T-cell (primary cell): ENCODE results near the gene LRRC28. TPM values are rescaled to one million over a fixed set of nuclear protein-coding genes. Genes with fewer than 3 reads are reported as not detected.

Experiments
- ATAC-seq, 4 experiments: fragments of 200-7000 bp in 3 of 4; fragments of 150-1000 bp in 1 of 4; cut with Tn5 transposase; replicated peaks in 1 of 4; 1 replicate in 3 of 4; 2 replicates in 1 of 4; pipeline ENCODE4 v1.10.0; 2021; ENCODE audit warnings: moderate library complexity in 3 of 4, mild to moderate bottlenecking in 2 of 4, moderate number of reproducible peaks in 1 of 4
- CTCF ChIA-PET, 2 donors: fragments of 300-600 bp; sonication (Branson Sonifier 250); formaldehyde crosslinking; loops; one replicate each; lab custom pipeline; 2022; ENCODE audit warnings: antibody characterized with exemption in 2 of 2; lab: Charles Lee
- POLR2A ChIA-PET, 2 donors: fragments of 300-600 bp; sonication (Branson Sonifier 250); formaldehyde crosslinking; loops; one replicate each; lab custom pipeline; 2022; ENCODE audit warnings: antibody characterized with exemption in 2 of 2; lab: Charles Lee
- DNase-seq, 35 experiments: peaks; one replicate each; pipeline versions ENCODE4 v3.0.0 to v3.0.0-alpha.2; 2013 to 2023
- H3K27ac ChIP-seq: one replicate; pipeline ENCODE4 v1.5.1; 2013; ENCODE audit warnings: low read length
- H3K27me3 ChIP-seq, 2 experiments: replicated peaks in 1 of 2; 1 replicate in 1 of 2; 2 replicates in 1 of 2; pipeline versions ENCODE4 v1.6.1 to v1.7.0; 2013; ENCODE audit warnings: low read length in 1 of 2, mixed read lengths in 1 of 2; ENCODE audit not compliant: control insufficient read depth in 2 of 2, insufficient read depth in 2 of 2; ENCODE audit errors: extremely low read depth in 1 of 2
- H3K36me3 ChIP-seq, 2 donors: 1 replicate in 1 of 2; 2 replicates in 1 of 2; pipeline versions ENCODE4 v1.6.1 to v1.7.0; 2013; ENCODE audit warnings: low read length in 1 of 2; ENCODE audit not compliant: control insufficient read depth in 2 of 2, insufficient read depth in 1 of 2; ENCODE audit errors: extremely low read depth in 1 of 2
- H3K4me1 ChIP-seq, 2 experiments: 1 replicate in 1 of 2; 2 replicates in 1 of 2; pipeline versions ENCODE4 v1.6.1 to v1.7.0; 2013; ENCODE audit warnings: low read length in 2 of 2, mixed read lengths in 1 of 2; ENCODE audit not compliant: insufficient read depth in 2 of 2, control insufficient read depth in 1 of 2; ENCODE audit errors: extremely low read depth in 1 of 2
- H3K4me3 ChIP-seq, 2 donors: 1 replicate in 1 of 2; 2 replicates in 1 of 2; pipeline versions ENCODE4 v1.5.1 to v1.7.0; 2013; ENCODE audit warnings: mild to moderate bottlenecking in 2 of 2, low read length in 1 of 2, moderate library complexity in 1 of 2; ENCODE audit not compliant: control insufficient read depth in 1 of 2; ENCODE audit errors: extremely low read depth in 1 of 2
- H3K9me3 ChIP-seq: 2 replicates; pipeline ENCODE4 v1.7.0; 2013
- H3K27ac Mint-ChIP-seq, 2 donors: one replicate each; pipeline ENCODE4 v1.8.0; 2020 to 2021; ENCODE audit warnings: mild to moderate bottlenecking in 2 of 2, mixed read lengths in 2 of 2
- H3K27me3 Mint-ChIP-seq, 2 donors: one replicate each; pipeline ENCODE4 v1.8.0; 2021 to 2022; ENCODE audit warnings: mixed read lengths in 2 of 2
- H3K36me3 Mint-ChIP-seq: one replicate; pipeline ENCODE4 v1.8.0; 2021; ENCODE audit warnings: mixed read lengths
- H3K4me1 Mint-ChIP-seq, 3 donors: one replicate each; pipeline ENCODE4 v1.8.0; 2020 to 2022; ENCODE audit warnings: mixed read lengths in 3 of 3, mild to moderate bottlenecking in 1 of 3
- H3K4me3 Mint-ChIP-seq, 3 donors: one replicate each; pipeline ENCODE4 v1.8.0; 2020 to 2022; ENCODE audit warnings: mild to moderate bottlenecking in 3 of 3, mixed read lengths in 3 of 3, moderate library complexity in 3 of 3
- H3K9me3 Mint-ChIP-seq, 3 donors: one replicate each; pipeline ENCODE4 v1.8.0; 2020 to 2022; ENCODE audit warnings: mixed read lengths in 3 of 3
- WGBS: methylation state at CpG from one replicate; pipeline ENCODE4 v1.1.5; 2013; ENCODE audit warnings: missing lambda C conversion rate; ENCODE audit not compliant: insufficient coverage; 5-methylcytosine and 5-hydroxymethylcytosine counted together
- total RNA-seq, 35 experiments: library from RNA in 6 of 35; stranded (reverse) in 6 of 35; fragments of 120-200 nt in 1 of 35; gene quantifications; one replicate each; pipeline versions ENCODE4 v1.2.1 to v1.2.4 and lab custom pipeline; 2013 to 2026

LRRC28 gene
- total RNA-seq, 5 donors from 2014 or later (not counting 1 experiment from before 2014, with no cell fraction given) = 14.2 to 20.0 (median 16.5) TPM

- ChIA-PET POLR2A (no interaction called here), CTCF (no interaction called here)
- no peak overlapping the region for H3K4me3 Mint-ChIP-seq
- H3K27ac Mint-ChIP-seq = no peak overlapping the region
- Histone ChIP-seq H3K4me3 (no peak overlapping the region), H3K9me3 (peaks cover 8% of the 10 kb centered on the region), H3K27ac (no peak overlapping the region), H3K4me1 (no peaks in the 10 kb centered on the region), H3K27me3 (no peaks in the 10 kb centered on the region), H3K36me3 (no peaks in the 10 kb centered on the region)
- H3K27me3 Mint-ChIP-seq = no peaks in the 10 kb centered on the region
- peaks cover 17% of the 10 kb centered on the region for H3K36me3 Mint-ChIP-seq
- ATAC-seq = no peak
- no peaks in the 10 kb centered on the region for H3K4me1 Mint-ChIP-seq
- H3K9me3 Mint-ChIP-seq = peaks cover 7 to 13% (median 10%) of the 10 kb centered on the region in 3 donors
- no peak for DNase-seq
- WGBS = no CpG with 5 or more reads among the region's 2 CpGs
Measured at GRCh38 chr15:99315636-99316035, 64.4 kb downstream of the LRRC28 start.

GRCh38 chr15:99320374-99321215 is 69.3 kb downstream of the LRRC28 start:
- no peak for DNase-seq
- Histone ChIP-seq H3K27me3 (no peaks in the 10 kb centered on the region), H3K36me3 (no peaks in the 10 kb centered on the region), H3K27ac (no peak overlapping the region), H3K9me3 (no peaks in the 10 kb centered on the region), H3K4me3 (no peak overlapping the region), H3K4me1 (no peaks in the 10 kb centered on the region)
- ATAC-seq = no peak
- ChIA-PET CTCF (no interaction called here), POLR2A (no interaction called here)
- no CpG with 5 or more reads among the region's 1 CpG for WGBS
- Mint-ChIP-seq H3K27ac (no peak overlapping the region), H3K4me3 (no peak overlapping the region), H3K9me3 (no peaks in the 10 kb centered on the region), H3K27me3 (no peaks in the 10 kb centered on the region), H3K4me1 (peaks cover 0 to 5% (median 0%) of the 10 kb centered on the region in 3 donors), H3K36me3 (peaks cover 12% of the 10 kb centered on the region)

GRCh38 chr15:99321468-99321867 is 70.2 kb downstream of the LRRC28 start:
- WGBS = no CpG with 5 or more reads among the region's 1 CpG
- POLR2A ChIA-PET = no interaction called here

GRCh38 chr15:99322643-99323405 is 71.5 kb downstream of the LRRC28 start:
- peaks cover 0 to 5% (median 0%) of the 10 kb centered on the region in 3 donors for H3K4me1 Mint-ChIP-seq
- H3K4me3 ChIP-seq = no peak overlapping the region
- DNase-seq = no peak
- H3K27me3 Mint-ChIP-seq = no peaks in the 10 kb centered on the region
- no peaks in the 10 kb centered on the region for H3K9me3 Mint-ChIP-seq
- no peak overlapping the region for H3K27ac Mint-ChIP-seq
- ChIA-PET POLR2A (no interaction called here), CTCF (no interaction called here)
- no peak overlapping the region for H3K4me3 Mint-ChIP-seq
- no peak for ATAC-seq
- peaks cover 12% of the 10 kb centered on the region for H3K36me3 Mint-ChIP-seq
- H3K27me3 ChIP-seq = no peaks in the 10 kb centered on the region
- no peak overlapping the region for H3K27ac ChIP-seq
- H3K36me3 ChIP-seq = no peaks in the 10 kb centered on the region
- H3K9me3 ChIP-seq = no peaks in the 10 kb centered on the region
- H3K4me1 ChIP-seq = no peaks in the 10 kb centered on the region
- 86% methylated on average over 1 of the region's 2 CpGs for WGBS

More at GRCh38 chr15:99321468-99321867, 70.2 kb downstream of the LRRC28 start:
- Mint-ChIP-seq H3K9me3 (no peaks in the 10 kb centered on the region), H3K36me3 (peaks cover 12% of the 10 kb centered on the region), H3K27ac (no peak overlapping the region), H3K4me3 (no peak overlapping the region), H3K4me1 (peaks cover 0 to 5% (median 0%) of the 10 kb centered on the region in 3 donors), H3K27me3 (no peaks in the 10 kb centered on the region)
- ATAC-seq = no peak
- Histone ChIP-seq H3K27me3 (no peaks in the 10 kb centered on the region), H3K9me3 (no peaks in the 10 kb centered on the region), H3K4me3 (no peak overlapping the region), H3K36me3 (no peaks in the 10 kb centered on the region), H3K27ac (no peak overlapping the region), H3K4me1 (no peaks in the 10 kb centered on the region)
- CTCF ChIA-PET = no interaction called here
- DNase-seq = no peak

GRCh38 chr15:99324082-99324620 is 72.9 kb downstream of the LRRC28 start:
- 83% methylated on average over 2 of the region's 9 CpGs for WGBS
- ATAC-seq = no peak
- H3K27me3 Mint-ChIP-seq = no peaks in the 10 kb centered on the region
- H3K4me1 Mint-ChIP-seq = peaks cover 0 to 5% (median 0%) of the 10 kb centered on the region in 3 donors
- POLR2A ChIA-PET = interaction anchor here in 1 of 2 donors (0.6 kb wide), 1 partner anchor 647 kb away, joined by 3 read pairs; no protein-coding TSS in a partner anchor
- Histone ChIP-seq H3K4me1 (no peaks in the 10 kb centered on the region), H3K27ac (no peak overlapping the region), H3K36me3 (no peaks in the 10 kb centered on the region), H3K9me3 (no peaks in the 10 kb centered on the region), H3K4me3 (no peak overlapping the region), H3K27me3 (no peaks in the 10 kb centered on the region)
- H3K27ac Mint-ChIP-seq = no peak overlapping the region
- H3K4me3 Mint-ChIP-seq = no peak overlapping the region
- no peak for DNase-seq
- H3K36me3 Mint-ChIP-seq = peaks cover 12% of the 10 kb centered on the region
- CTCF ChIA-PET = interaction anchor here in 1 of 2 donors (0.6 kb wide), 1 partner anchor 12 kb away, joined by 9 read pairs; no protein-coding TSS in a partner anchor
- no peaks in the 10 kb centered on the region for H3K9me3 Mint-ChIP-seq

- H3K27ac Mint-ChIP-seq = no peak overlapping the region
- DNase-seq (no peak), ATAC-seq (no peak)
- Histone ChIP-seq H3K9me3 (no peaks in the 10 kb centered on the region), H3K4me1 (no peaks in the 10 kb centered on the region), H3K36me3 (no peaks in the 10 kb centered on the region), H3K27me3 (no peaks in the 10 kb centered on the region), H3K27ac (no peak overlapping the region), H3K4me3 (no peak overlapping the region)
- peaks cover 0 to 5% (median 0%) of the 10 kb centered on the region in 3 donors for H3K4me1 Mint-ChIP-seq
- ChIA-PET CTCF (no interaction called here), POLR2A (no interaction called here)
- H3K36me3 Mint-ChIP-seq = peaks cover 12% of the 10 kb centered on the region
- no peaks in the 10 kb centered on the region for H3K9me3 Mint-ChIP-seq
- H3K4me3 Mint-ChIP-seq = no peak overlapping the region
- no peaks in the 10 kb centered on the region for H3K27me3 Mint-ChIP-seq
- no CpG with 5 or more reads among the region's 1 CpG for whole genome bisulfite sequencing
Measured at GRCh38 chr15:99324700-99325099, 73.4 kb downstream of the LRRC28 start.
